SK-N-SH (cell line): ENCODE data around the gene TIMM29. TPM values are rescaled to one million over a fixed set of nuclear protein-coding genes. Genes with fewer than 3 reads are reported as not detected.

ENCODE experiments used
- CTCF ChIA-PET: fragments of 300-600, 350-600 bp; formaldehyde crosslinking; extraction: SDS; loops from one replicate; lab custom pipeline; 2021; lab: Yijun Ruan, JAX
- POLR2A ChIA-PET: fragments of 350-600 bp; sonication (Branson Sonifier 250); formaldehyde crosslinking; extraction: SDS; loops from one replicate; lab custom pipeline; 2020; ENCODE audit warnings: antibody characterized with exemption, inconsistent platforms; lab: Yijun Ruan, JAX
- DNase-seq: peaks from one replicate; pipeline ENCODE4 v3.0.0; 2012
- H2AFZ ChIP-seq: fragments of 200-600 bp; sonication (generic); 2 replicates; pipeline ENCODE4 v1.8.1; 2016; ENCODE audit warnings: antibody characterized with exemption, mild to moderate bottlenecking, low read depth
- H3F3A ChIP-seq: fragments of 200-600 bp; sonication (generic); replicated peaks from 2 replicates; pipeline ENCODE3; 2016; ENCODE audit warnings: antibody characterized with exemption, mild to moderate bottlenecking; ENCODE audit not compliant: insufficient read depth
- H3K27ac ChIP-seq, 2 experiments: fragments of 200-500 bp in 1 of 2; fragments of 200-600 bp in 1 of 2; sonication (Bioruptor generic) in 1 of 2; sonication (generic), shearing (Covaris generic) in 1 of 2; 2 replicates each; pipeline versions ENCODE4 v1.5.1 to v1.6.1; 2014 to 2016; ENCODE audit warnings: low read depth in 2 of 2, inconsistent platforms in 1 of 2, low read length in 1 of 2, mild to moderate bottlenecking in 1 of 2, mixed read lengths in 1 of 2
- H3K27me3 ChIP-seq: fragments of 200-600 bp; sonication (generic), shearing (Covaris generic); 2 replicates; pipeline ENCODE4 v1.6.1; 2016; ENCODE audit warnings: mixed run types; ENCODE audit not compliant: insufficient read depth
- H3K36me3 ChIP-seq, 2 experiments: fragments of 200-500 bp in 1 of 2; fragments of 200-600 bp in 1 of 2; sonication (Bioruptor generic) in 1 of 2; sonication (generic) in 1 of 2; replicated peaks in 1 of 2; 2 replicates each; pipeline versions ENCODE3 to v1.5.1; 2014 to 2016; ENCODE audit warnings: low read length in 1 of 2, mild to moderate bottlenecking in 1 of 2; ENCODE audit not compliant: insufficient read depth in 2 of 2, control insufficient read depth in 1 of 2
- H3K4me1 ChIP-seq, 2 experiments: fragments of 200-500 bp in 1 of 2; fragments of 200-600 bp in 1 of 2; sonication (Bioruptor generic) in 1 of 2; sonication (generic), shearing (Covaris generic) in 1 of 2; 2 replicates each; pipeline versions ENCODE4 v1.5.1 to v1.6.1; 2014 to 2016; ENCODE audit warnings: low read depth in 1 of 2, low read length in 1 of 2, mixed run types in 1 of 2; ENCODE audit not compliant: insufficient read depth in 2 of 2, control insufficient read depth in 1 of 2
- H3K4me2 ChIP-seq: fragments of 200-600 bp; sonication (generic), shearing (Covaris generic); 2 replicates; pipeline ENCODE4 v1.6.1; 2017; ENCODE audit warnings: mixed run types
- H3K4me3 ChIP-seq, 2 experiments: fragments of 200-500 bp in 1 of 2; fragments of 200-600 bp in 1 of 2; sonication (Bioruptor generic) in 1 of 2; sonication (generic), shearing (Covaris generic) in 1 of 2; 2 replicates each; pipeline versions ENCODE4 v1.5.1 to v1.8.1; 2014 to 2016; ENCODE audit warnings: low read depth in 2 of 2, inconsistent platforms in 1 of 2, low read length in 1 of 2, mild to moderate bottlenecking in 1 of 2, mixed read lengths in 1 of 2, moderate library complexity in 1 of 2
- H3K79me2 ChIP-seq: fragments of 200-600 bp; sonication (generic); 2 replicates; pipeline ENCODE4 v1.8.1; 2017; ENCODE audit warnings: mild to moderate bottlenecking; ENCODE audit not compliant: insufficient read depth
- H3K9ac ChIP-seq: fragments of 200-600 bp; sonication (generic); 2 replicates; pipeline ENCODE4 v1.6.1; 2017; ENCODE audit warnings: mixed run types
- H3K9me2 ChIP-seq: fragments of 200-600 bp; sonication (generic); 2 replicates; pipeline ENCODE4 v1.6.1; 2017; ENCODE audit warnings: mixed run types
- H3K9me3 ChIP-seq: fragments of 200-600 bp; sonication (generic); 2 replicates; pipeline ENCODE4 v1.6.1; 2017; ENCODE audit warnings: mixed run types, mild to moderate bottlenecking, moderate library complexity
- H4K20me1 ChIP-seq: fragments of 200-600 bp; sonication (generic); 2 replicates; pipeline ENCODE4 v1.6.1; 2017; ENCODE audit warnings: mild to moderate bottlenecking, mixed run types; ENCODE audit not compliant: insufficient read depth
- CHD2 ChIP-seq: fragments of 150-350 bp; IDR thresholded peaks from 2 replicates; pipeline ENCODE4 v1.6.1; 2018; ENCODE audit warnings: low read length; ENCODE audit not compliant: partially characterized antibody
- EP300 ChIP-seq, 2 experiments: IDR thresholded peaks; 2 replicates each; pipeline versions ENCODE4 v1.4.0 to v1.6.1; 2012; ENCODE audit warnings: borderline replicate concordance in 1 of 2, low read depth in 1 of 2, low read length in 1 of 2
- FOXJ3 ChIP-seq: sonication (generic); formaldehyde crosslinking; IDR thresholded peaks from 2 replicates; pipeline ENCODE4 v1.5.1; 2020; ENCODE audit warnings: mild to moderate bottlenecking, missing genetic modification reagents
- FOXM1 ChIP-seq: IDR thresholded peaks from 2 replicates; pipeline ENCODE4 v1.4.0; 2012; ENCODE audit warnings: low read depth, mild to moderate bottlenecking
- GATA2 ChIP-seq: sonication (generic); formaldehyde crosslinking; IDR thresholded peaks from 2 replicates; pipeline ENCODE4 v1.5.0; 2020; ENCODE audit warnings: mild to moderate bottlenecking, missing genetic modification reagents
- MEF2A ChIP-seq: IDR thresholded peaks from 2 replicates; pipeline ENCODE4 v1.4.0; 2012; ENCODE audit warnings: low read depth, borderline replicate concordance
- MXI1 ChIP-seq: IDR thresholded peaks from 2 replicates; pipeline ENCODE4 v1.6.1; 2012; ENCODE audit warnings: mild to moderate bottlenecking, low read depth, low read length, improper control_type of control experiment
- NFIC ChIP-seq: IDR thresholded peaks from 2 replicates; pipeline ENCODE4 v1.4.0; 2012; ENCODE audit warnings: borderline replicate concordance
- NRF1 ChIP-seq: IDR thresholded peaks from 2 replicates; pipeline ENCODE4 v1.6.1; 2012; ENCODE audit warnings: low read depth, mild to moderate bottlenecking, low read length
- RCOR1 ChIP-seq: fragments of 150-350 bp; IDR thresholded peaks from 2 replicates; pipeline ENCODE4 v1.6.1; 2017; ENCODE audit warnings: antibody characterized with exemption, low read length
- TAF1 ChIP-seq: IDR thresholded peaks from 2 replicates; pipeline ENCODE4 v1.6.1; 2012; ENCODE audit warnings: low read depth, mild to moderate bottlenecking, low read length, moderate library complexity, borderline replicate concordance
- TCF12 ChIP-seq: IDR thresholded peaks from 2 replicates; pipeline ENCODE4 v1.4.0; 2012
- TEAD4 ChIP-seq: IDR thresholded peaks from 2 replicates; pipeline ENCODE4 v1.4.0; 2012; ENCODE audit warnings: mild to moderate bottlenecking, borderline replicate concordance; ENCODE audit not compliant: insufficient read depth
- WGBS: methylation state at CpG from one replicate; pipeline ENCODE4 v1.1.6; 2017; ENCODE audit warnings: low lambda C conversion rate; 5-methylcytosine and 5-hydroxymethylcytosine counted together
- polyA plus RNA-seq, 3 experiments: library from polyadenylated mRNA; depleted of rRNA; stranded (reverse); fragments of >200 nt; gene quantifications; 2 replicates each; pipeline ENCODE4 v1.2.3, GENCODE V29; 2012
- TF ChIP-seq, protein P1 (sequence below): IDR thresholded peaks from 2 replicates; pipeline ENCODE4 v1.4.0; 2012; ENCODE audit warnings: low read depth
- TF ChIP-seq, protein P2 (sequence below): fragments of 200-600 bp; sonication (generic); IDR thresholded peaks from 2 replicates; pipeline ENCODE4 v1.6.1; 2017; ENCODE audit warnings: antibody characterized with exemption, mild to moderate bottlenecking, moderate library complexity

TIMM29 gene
- polyA plus RNA-seq, 1 of the 3 experiments (the other 2 are of a cell fraction): 12.5 TPM

DNA sequence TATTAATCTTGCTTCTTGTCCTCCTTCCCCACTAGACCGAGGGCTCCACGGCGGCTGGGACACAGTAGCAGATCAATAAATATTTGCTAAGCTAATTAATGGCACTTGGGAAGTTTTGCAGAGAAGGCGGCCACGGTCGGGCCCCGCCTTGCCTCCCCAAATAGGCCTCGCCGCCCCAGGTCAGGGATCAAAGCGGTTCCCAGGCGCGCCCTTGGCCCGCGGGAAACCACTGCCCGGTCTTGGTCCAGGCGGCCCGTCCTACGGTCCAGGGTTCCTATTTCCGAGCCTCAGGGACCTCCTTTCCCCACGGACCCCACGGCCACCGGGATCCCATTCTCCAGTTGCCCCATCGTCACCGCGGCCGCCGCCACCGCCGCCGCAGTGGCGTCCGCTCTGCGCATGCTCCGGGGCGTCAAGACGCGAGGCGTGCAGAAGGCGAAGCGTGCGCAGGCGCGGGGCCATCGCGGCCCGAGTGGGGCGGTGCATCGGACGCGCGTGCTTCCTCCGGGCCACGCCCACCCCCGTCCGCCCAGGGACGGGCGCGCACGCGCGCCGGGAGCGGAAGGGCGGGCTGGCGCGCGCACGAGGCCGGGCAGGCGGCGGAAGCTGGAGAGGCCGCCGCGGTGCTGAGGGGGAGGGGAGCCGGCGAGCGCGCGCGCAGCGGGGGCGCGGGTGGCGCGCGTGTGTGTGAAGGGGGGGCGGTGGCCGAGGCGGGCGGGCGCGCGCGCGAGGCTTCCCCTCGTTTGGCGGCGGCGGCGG lies 31.9 kb downstream of the TIMM29 start, which contains the start of gene SMARCA4 (continued):
- TF ChIP-seq FOXM1: no peak
- TF ChIP-seq NFIC: no peak
- TF ChIP-seq MEF2A: no peak

DNA sequence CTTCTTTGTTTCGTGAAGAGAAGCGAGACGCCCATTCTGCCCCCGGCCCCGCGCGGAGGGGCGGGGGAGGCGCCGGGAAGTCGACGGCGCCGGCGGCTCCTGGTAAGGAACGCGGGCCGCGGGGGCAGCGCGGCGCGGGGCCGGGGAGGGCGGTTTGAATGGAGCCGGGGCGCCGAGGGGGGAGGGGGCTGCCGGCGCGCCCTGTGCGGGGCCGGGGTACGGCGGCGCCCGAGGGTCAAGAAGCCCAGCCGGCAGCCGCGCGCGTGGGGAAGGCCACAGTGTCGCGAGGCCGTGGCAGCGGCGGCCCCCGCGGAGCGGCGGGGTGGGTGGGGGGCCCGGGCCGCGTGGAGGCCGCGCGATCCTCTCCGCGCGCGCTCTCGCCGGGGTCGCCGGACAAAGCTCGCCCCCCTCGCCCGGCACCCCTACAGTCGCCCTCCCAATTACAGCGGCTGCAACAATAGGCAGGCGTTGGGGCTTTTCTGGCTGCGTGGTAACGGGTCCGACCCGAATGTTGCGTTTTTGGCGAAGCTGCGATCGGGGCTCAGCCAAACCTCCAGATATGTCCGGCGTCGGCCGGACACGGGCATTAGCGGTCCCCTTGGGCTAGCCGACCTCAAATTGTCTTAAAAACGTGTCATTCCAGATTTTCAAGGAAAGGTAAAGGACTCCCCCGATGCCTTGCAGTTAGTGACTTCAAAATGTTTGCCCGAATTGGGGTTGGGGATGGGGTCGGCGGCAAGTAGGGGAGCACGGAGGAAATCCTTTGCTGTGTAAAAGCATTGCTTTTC lies 32.7 kb downstream of the TIMM29 start:
- peaks cover 62% of the 10 kb centered on the region for H3K79me2 ChIP-seq
- no peak for TF ChIP-seq TEAD4
- 0 out of 2 replicates have a peak, but pooled peaks have one; percentile 43 for TF ChIP-seq MXI1
- TF ChIP-seq, protein P1, sequence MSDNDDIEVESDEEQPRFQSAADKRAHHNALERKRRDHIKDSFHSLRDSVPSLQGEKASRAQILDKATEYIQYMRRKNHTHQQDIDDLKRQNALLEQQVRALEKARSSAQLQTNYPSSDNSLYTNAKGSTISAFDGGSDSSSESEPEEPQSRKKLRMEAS: 0 out of 2 replicates have a peak, but pooled peaks have one; percentile 16
- TF ChIP-seq, all 33 proteins: peak for 2
- Histone ChIP-seq H3K36me3 (no peaks in the 10 kb centered on the region), H3K4me3 (peak overlapping the region; percentile 66 to 76), H3K27ac (peak overlapping the region; percentile 58 to 79), H3K4me1 (peaks cover 0 to 9% of the 10 kb centered on the region in 2 experiments; a peak in 2 of 4 replicates), H3K9me3 (no peaks in the 10 kb centered on the region), H3K27me3 (no peaks in the 10 kb centered on the region), H2AFZ (no peak overlapping the region; the same call in 1 of the 2 replicates), H3K9ac (peak overlapping the region; percentile 88), H3F3A (peaks cover 4% of the 10 kb centered on the region), H4K20me1 (peaks cover 41% of the 10 kb centered on the region), H3K9me2 (no peaks in the 10 kb centered on the region), H3K4me2 (peak overlapping the region; percentile 80)
- DNase-seq: peak; percentile 90
- 1% methylated on average over 27 of the region's 92 CpGs for WGBS
- POLR2A ChIA-PET: interaction anchor here (0.6 to 1.2 kb wide), 3 partner anchors 9 to 1033 kb away, joined by 3 to 4 read pairs (median 3); partner anchors contain the start of gene TMED1
- CTCF ChIA-PET: interaction anchor here (0.8 to 5.2 kb wide), 3 partner anchors 19 to 165 kb away, joined by 4 to 27 read pairs (median 15); no protein-coding TSS in a partner anchor

DNA sequence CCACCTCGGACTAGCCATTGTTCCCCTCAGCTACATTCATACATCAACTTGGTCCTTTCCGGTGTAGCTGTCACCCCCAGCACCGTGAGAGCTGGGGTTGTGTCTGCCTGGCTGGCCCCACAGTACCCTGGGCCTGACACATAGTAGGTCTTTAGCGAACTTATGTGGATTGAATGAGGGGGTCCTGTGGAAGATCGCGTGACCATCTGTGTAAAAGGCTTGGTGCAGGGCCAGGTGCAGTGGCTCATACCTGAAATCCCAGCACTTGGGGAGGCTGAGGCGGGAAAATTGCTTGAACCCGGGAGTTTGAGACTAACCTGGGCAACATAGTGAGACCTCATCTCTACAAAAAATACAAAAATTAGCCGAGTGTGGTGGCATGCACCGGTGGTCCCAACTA lies 34.3 kb downstream of the TIMM29 start:
- Histone ChIP-seq H3K36me3 (no peaks in the 10 kb centered on the region), H3K4me2 (peak overlapping the region; percentile 80), H3K9me2 (no peaks in the 10 kb centered on the region), H3K9me3 (no peaks in the 10 kb centered on the region), H3K27me3 (no peaks in the 10 kb centered on the region), H2AFZ (no peak overlapping the region), H4K20me1 (peaks cover 50% of the 10 kb centered on the region), H3K4me1 (peaks cover 0 to 9% of the 10 kb centered on the region in 2 experiments; a peak in 2 of 4 replicates), H3F3A (peaks cover 4% of the 10 kb centered on the region), H3K27ac (no peak overlapping the region), H3K79me2 (peaks cover 78% of the 10 kb centered on the region), H3K9ac (no peak overlapping the region), H3K4me3 (0 out of 4 replicates have a peak overlapping the region, but pooled peaks of 1 of the 2 experiments have one; percentile 76)
- no peak for DNase-seq
- TF ChIP-seq, protein P2, sequence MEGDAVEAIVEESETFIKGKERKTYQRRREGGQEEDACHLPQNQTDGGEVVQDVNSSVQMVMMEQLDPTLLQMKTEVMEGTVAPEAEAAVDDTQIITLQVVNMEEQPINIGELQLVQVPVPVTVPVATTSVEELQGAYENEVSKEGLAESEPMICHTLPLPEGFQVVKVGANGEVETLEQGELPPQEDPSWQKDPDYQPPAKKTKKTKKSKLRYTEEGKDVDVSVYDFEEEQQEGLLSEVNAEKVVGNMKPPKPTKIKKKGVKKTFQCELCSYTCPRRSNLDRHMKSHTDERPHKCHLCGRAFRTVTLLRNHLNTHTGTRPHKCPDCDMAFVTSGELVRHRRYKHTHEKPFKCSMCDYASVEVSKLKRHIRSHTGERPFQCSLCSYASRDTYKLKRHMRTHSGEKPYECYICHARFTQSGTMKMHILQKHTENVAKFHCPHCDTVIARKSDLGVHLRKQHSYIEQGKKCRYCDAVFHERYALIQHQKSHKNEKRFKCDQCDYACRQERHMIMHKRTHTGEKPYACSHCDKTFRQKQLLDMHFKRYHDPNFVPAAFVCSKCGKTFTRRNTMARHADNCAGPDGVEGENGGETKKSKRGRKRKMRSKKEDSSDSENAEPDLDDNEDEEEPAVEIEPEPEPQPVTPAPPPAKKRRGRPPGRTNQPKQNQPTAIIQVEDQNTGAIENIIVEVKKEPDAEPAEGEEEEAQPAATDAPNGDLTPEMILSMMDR: no peak
- TF ChIP-seq NRF1: no peak
- TF ChIP-seq CHD2: no peak
- TF ChIP-seq TCF12: no peak
- no peak for TF ChIP-seq EP300 (IDR thresholded peaks at IDR 0.05; ENCODE audit: borderline replicate concordance in 1 of 2, low read depth in 1 of 2, low read length in 1 of 2)
- no peak for TF ChIP-seq RCOR1
- TF ChIP-seq FOXJ3: no peak
- TF ChIP-seq GATA2 (CRISPR knock-in tag): no peak
- no peak for TF ChIP-seq TEAD4
- no peak for TF ChIP-seq TAF1
- POLR2A ChIA-PET: no interaction called here
- CTCF ChIA-PET: interaction anchor here (1.3 kb wide), 1 partner anchor 21 kb away, joined by 5 read pairs; no protein-coding TSS in a partner anchor
- WGBS: 93% methylated on average over 10 of the region's 10 CpGs
